Peyer's patch (tissue), 4 donors: ENCODE results near the gene ZBED5. TPM values are rescaled to one million over a fixed set of nuclear protein-coding genes. Genes with fewer than 3 reads are reported as not detected.

ENCODE experiments used
- DNase-seq, 3 donors: peaks; one replicate each; pipeline ENCODE4 v3.0.0-alpha.2; 2017 to 2019
- H3K27ac ChIP-seq, 4 donors: fragments of 200-600 bp; sonication (generic); one replicate each; pipeline ENCODE4 v1.5.1; 2016 to 2019
- H3K27me3 ChIP-seq, 2 donors: fragments of 200-600 bp; sonication (generic); one replicate each; pipeline ENCODE4 v1.5.1; 2019
- H3K36me3 ChIP-seq, 3 donors: fragments of 200-600 bp; sonication (generic); one replicate each; pipeline ENCODE4 v1.5.1; 2016 to 2019
- H3K4me1 ChIP-seq, 4 donors: fragments of 200-600 bp; sonication (generic); one replicate each; pipeline ENCODE4 v1.5.1; 2016 to 2019
- H3K4me3 ChIP-seq, 4 donors: fragments of 200-600 bp; sonication (generic); 1 replicate in 3 of 4; 2 replicates in 1 of 4; pipeline ENCODE4 v1.5.1; 2016 to 2019; ENCODE audit warnings: mild to moderate bottlenecking in 1 of 4
- H3K9me3 ChIP-seq, 4 donors: fragments of 200-600 bp; sonication (generic); one replicate each; pipeline ENCODE4 v1.5.1; 2016 to 2019; ENCODE audit warnings: mild to moderate bottlenecking in 1 of 4
- POLR2A ChIP-seq, 2 donors: fragments of 450-650 bp; IDR thresholded peaks; one replicate each; pipeline ENCODE4 v1.5.1; 2017; ENCODE audit warnings: antibody characterized with exemption in 2 of 2, mild to moderate bottlenecking in 2 of 2, moderate library complexity in 2 of 2
- total RNA-seq, 4 donors: library from RNA; depleted of rRNA; stranded (reverse); fragments of >200 nt; gene quantifications; one replicate each; pipeline ENCODE4 v1.1.0, GENCODE V29; 2016
- TF ChIP-seq, protein P1 (sequence below), 6 experiments: fragments of 450-650 bp in 4 of 6; fragments of 200-600 bp in 2 of 6; sonication (generic) in 1 of 6; IDR thresholded peaks; one replicate each; pipeline ENCODE4 v1.5.1; 2017 to 2019; ENCODE audit warnings: antibody characterized with exemption in 6 of 6, mild to moderate bottlenecking in 3 of 6, moderate library complexity in 1 of 6

The ZBED5 gene
- total RNA-seq, 4 donors from 2014 or later: 23.8 to 47.0 (median 31.9) TPM

DNA sequence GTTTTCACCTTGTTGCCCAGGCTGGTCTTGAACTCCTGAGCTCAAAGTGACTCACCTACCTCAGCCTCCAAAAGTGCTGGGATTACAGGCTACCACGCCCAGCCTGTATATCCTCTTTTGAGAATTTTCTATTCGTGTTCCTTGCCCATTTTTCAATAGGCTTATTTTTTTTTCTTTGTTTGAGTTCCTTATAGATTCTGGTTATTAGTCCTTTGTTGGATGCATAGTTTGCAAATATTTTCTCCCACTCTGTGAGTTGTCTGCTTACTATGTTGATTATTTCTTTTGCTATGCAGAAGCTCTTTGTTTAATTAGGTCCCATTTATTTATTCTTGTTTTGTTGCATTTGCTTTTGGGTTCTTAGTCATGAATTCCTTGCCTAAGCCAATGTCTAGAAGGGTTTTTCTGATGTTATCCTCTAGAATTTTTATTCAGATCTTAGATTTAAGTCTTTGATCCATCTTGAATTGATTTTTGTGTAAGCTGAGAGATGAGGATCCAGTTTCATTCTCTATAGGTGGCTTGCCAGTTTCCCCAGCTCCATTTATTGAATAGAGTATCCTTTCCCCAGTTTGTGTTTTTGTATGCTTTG lies 17.7 kb upstream of the ZBED5 start:
- DNase-seq: no peak
- no peak for TF ChIP-seq POLR2A (IDR thresholded peaks at IDR 0.05)
- TF ChIP-seq, protein P1, sequence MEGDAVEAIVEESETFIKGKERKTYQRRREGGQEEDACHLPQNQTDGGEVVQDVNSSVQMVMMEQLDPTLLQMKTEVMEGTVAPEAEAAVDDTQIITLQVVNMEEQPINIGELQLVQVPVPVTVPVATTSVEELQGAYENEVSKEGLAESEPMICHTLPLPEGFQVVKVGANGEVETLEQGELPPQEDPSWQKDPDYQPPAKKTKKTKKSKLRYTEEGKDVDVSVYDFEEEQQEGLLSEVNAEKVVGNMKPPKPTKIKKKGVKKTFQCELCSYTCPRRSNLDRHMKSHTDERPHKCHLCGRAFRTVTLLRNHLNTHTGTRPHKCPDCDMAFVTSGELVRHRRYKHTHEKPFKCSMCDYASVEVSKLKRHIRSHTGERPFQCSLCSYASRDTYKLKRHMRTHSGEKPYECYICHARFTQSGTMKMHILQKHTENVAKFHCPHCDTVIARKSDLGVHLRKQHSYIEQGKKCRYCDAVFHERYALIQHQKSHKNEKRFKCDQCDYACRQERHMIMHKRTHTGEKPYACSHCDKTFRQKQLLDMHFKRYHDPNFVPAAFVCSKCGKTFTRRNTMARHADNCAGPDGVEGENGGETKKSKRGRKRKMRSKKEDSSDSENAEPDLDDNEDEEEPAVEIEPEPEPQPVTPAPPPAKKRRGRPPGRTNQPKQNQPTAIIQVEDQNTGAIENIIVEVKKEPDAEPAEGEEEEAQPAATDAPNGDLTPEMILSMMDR (IDR thresholded peaks at IDR 0.05): no peak
- H3K4me1 ChIP-seq: no peaks in the 10 kb centered on the region
- H3K27me3 ChIP-seq: no peaks in the 10 kb centered on the region
- H3K36me3 ChIP-seq: peaks cover 0 to 3% (median 0%) of the 10 kb centered on the region in 3 donors
- H3K4me3 ChIP-seq: no peak overlapping the region
- no peak overlapping the region for H3K27ac ChIP-seq
- no peaks in the 10 kb centered on the region for H3K9me3 ChIP-seq

DNA sequence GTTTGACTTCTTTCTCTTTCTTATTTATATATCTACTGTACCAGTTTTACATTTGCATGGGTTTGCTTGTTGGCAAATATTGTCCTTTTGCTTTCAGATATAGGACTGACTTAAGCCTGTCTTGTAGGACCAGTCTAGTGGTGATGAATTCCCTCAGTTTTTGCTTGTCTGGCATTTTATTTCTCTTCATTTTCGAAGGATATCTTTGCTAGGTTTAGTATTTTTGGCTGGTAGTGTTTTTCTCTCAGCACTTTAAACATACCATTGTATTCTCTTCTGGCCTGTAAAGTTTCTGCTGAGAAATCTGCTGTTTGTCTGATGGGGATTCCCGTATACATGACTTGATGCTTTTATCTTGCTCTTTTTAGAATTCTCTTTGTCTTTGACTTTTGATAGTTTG lies 14.2 kb upstream of the ZBED5 start:
- H3K9me3 ChIP-seq: no peaks in the 10 kb centered on the region
- TF ChIP-seq POLR2A (IDR thresholded peaks at IDR 0.05): no peak
- H3K36me3 ChIP-seq: peaks cover 0 to 3% (median 0%) of the 10 kb centered on the region in 3 donors

DNA sequence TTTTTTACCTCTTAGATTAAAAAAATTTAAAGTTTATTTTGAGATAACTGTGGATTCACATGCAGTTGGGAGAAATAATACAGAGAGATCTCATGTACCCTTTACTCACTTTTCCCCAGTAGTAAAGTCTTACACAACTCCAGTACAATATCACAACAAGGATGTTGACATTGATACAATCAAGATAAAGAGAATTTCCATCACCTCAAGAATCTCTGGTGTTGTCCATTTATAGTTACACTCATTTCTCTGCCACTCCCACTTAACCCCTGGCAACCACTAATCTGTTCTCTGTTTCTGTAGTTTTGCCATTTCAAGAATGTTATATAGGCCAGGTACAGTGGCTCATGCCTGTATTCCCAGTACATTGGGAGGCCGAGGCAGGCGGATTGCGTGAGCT lies 10.5 kb upstream of the ZBED5 start:
- no peaks in the 10 kb centered on the region for H3K4me1 ChIP-seq
- TF ChIP-seq POLR2A (IDR thresholded peaks at IDR 0.05): no peak
- TF ChIP-seq, protein P1 (IDR thresholded peaks at IDR 0.05): no peak
- H3K36me3 ChIP-seq: peaks cover 0 to 3% (median 0%) of the 10 kb centered on the region in 3 donors
- no peaks in the 10 kb centered on the region for H3K27me3 ChIP-seq
- H3K27ac ChIP-seq: no peak overlapping the region
- H3K4me3 ChIP-seq: no peak overlapping the region
- DNase-seq: no peak
- no peaks in the 10 kb centered on the region for H3K9me3 ChIP-seq

More for the DNA sequence above, 14.2 kb upstream of the ZBED5 start:
- Histone ChIP-seq H3K27me3 (no peaks in the 10 kb centered on the region), H3K4me1 (no peaks in the 10 kb centered on the region), H3K27ac (no peak overlapping the region), H3K4me3 (no peak overlapping the region)
- DNase-seq: no peak

DNA sequence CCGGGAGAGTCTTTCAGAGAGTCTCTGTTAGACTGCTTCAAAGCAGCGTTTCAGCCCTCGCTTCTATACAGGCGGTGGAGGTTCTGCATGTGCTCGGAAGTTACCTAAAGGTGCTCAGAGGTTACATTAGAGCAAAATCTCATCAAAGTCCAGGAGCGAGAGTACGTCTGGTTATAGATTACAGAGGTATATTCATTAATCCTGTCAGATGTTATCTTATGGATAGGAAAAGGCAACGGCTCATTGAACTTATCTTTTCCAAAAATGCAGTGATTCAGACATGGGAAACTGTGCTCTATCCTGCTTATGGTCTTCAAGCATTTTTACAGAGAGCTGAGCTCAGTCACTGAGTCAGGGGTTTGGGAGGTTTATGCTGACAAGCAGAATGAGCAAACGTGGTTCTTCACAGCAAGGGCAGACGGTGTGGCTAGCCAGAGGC lies 9.1 kb upstream of the ZBED5 start:
- Histone ChIP-seq H3K9me3 (no peaks in the 10 kb centered on the region), H3K36me3 (peaks cover 0 to 2% (median 0%) of the 10 kb centered on the region in 3 donors), H3K27ac (no peak overlapping the region), H3K4me3 (no peak overlapping the region), H3K4me1 (no peaks in the 10 kb centered on the region), H3K27me3 (no peaks in the 10 kb centered on the region)
- TF ChIP-seq, protein P1 (IDR thresholded peaks at IDR 0.05): no peak
- TF ChIP-seq POLR2A (IDR thresholded peaks at IDR 0.05): no peak
- no peak for DNase-seq

DNA sequence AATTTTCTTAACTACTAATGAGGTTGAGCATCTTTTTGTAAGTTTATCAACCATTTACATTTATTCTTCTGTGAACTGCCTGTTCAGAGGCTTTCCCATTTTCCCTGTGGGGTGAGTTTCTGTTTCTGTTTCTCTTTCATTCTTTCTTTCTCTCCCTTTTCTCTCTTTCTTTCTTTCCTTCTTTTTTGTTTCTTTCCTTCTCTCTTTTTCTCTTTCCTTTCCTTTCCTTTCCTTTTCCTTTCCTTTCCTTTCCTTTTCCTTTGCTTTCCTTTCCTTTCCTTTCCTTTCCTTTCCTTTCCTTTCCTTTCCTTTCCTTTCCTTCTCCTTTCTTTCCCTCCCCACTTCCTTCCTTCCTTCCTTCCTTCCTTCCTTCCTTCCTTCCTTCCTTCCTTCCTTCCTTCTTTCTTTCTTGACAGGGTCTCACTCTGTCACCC lies 8.0 kb upstream of the ZBED5 start:
- Histone ChIP-seq H3K27ac (no peak overlapping the region), H3K4me1 (no peaks in the 10 kb centered on the region), H3K9me3 (no peaks in the 10 kb centered on the region), H3K36me3 (no peaks in the 10 kb centered on the region), H3K4me3 (no peak overlapping the region), H3K27me3 (no peaks in the 10 kb centered on the region)
- DNase-seq: no peak
- no peak for TF ChIP-seq POLR2A (IDR thresholded peaks at IDR 0.05)
- TF ChIP-seq, protein P1 (IDR thresholded peaks at IDR 0.05): no peak

DNA sequence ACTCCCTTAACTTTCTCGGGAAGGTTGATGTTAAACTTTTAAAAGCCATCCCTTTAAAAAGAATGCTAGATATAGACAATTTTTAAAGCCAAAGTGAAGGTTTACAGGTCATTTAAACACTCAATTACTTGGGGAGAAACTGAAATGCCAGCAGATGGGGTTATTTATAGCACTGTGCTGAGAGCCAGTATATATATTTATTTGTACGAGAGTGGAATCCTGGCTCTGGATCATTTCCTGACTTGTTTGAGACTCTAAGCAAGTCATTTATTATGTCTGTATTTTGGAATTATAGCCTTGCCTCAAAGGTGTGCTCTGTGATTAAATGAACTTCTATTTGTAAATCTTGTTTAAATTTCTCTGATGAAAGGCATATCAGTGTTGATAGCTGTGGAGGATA lies 6.8 kb upstream of the ZBED5 start:
- H3K4me3 ChIP-seq: no peak overlapping the region
- no peaks in the 10 kb centered on the region for H3K9me3 ChIP-seq
- no peaks in the 10 kb centered on the region for H3K27me3 ChIP-seq
- no peak overlapping the region for H3K27ac ChIP-seq
- TF ChIP-seq POLR2A (IDR thresholded peaks at IDR 0.05): no peak
- TF ChIP-seq, protein P1 (IDR thresholded peaks at IDR 0.05): no peak
- peaks cover 0 to 4% (median 0%) of the 10 kb centered on the region in 4 donors for H3K4me1 ChIP-seq
- no peaks in the 10 kb centered on the region for H3K36me3 ChIP-seq
- no peak for DNase-seq
